H9 (cell line): ENCODE data around the gene TJP3. TPM values are rescaled to one million over a fixed set of nuclear protein-coding genes. Genes with fewer than 3 reads are reported as not detected.
A peak's percentile ranks its signal among the peaks of the same experiment; 100 is the strongest.

Source experiments
- DNase-seq: peaks from one replicate; pipeline ENCODE4 v3.0.0-alpha.2; 2017
- H2AFZ ChIP-seq: one replicate; pipeline ENCODE4 v1.6.1; 2013; ENCODE audit warnings: mild to moderate bottlenecking, low read length, control low read depth, moderate library complexity
- H2AK5ac ChIP-seq: 2 replicates; pipeline ENCODE4 v1.6.1; 2013; ENCODE audit warnings: low read length, control low read depth, mixed read lengths; ENCODE audit not compliant: insufficient read length
- H2BK120ac ChIP-seq: one replicate; pipeline ENCODE4 v1.6.1; 2013; ENCODE audit warnings: low read depth, mild to moderate bottlenecking, low read length, control low read depth, inconsistent platforms; ENCODE audit not compliant: poor library complexity, severe bottlenecking
- H2BK12ac ChIP-seq: 2 replicates; pipeline ENCODE4 v1.6.1; 2013; ENCODE audit warnings: low read length, control low read depth, mixed read lengths, low read depth; ENCODE audit not compliant: insufficient read length
- H2BK15ac ChIP-seq: 2 replicates; pipeline ENCODE4 v1.6.1; 2013; ENCODE audit warnings: low read depth, low read length, control low read depth
- H2BK20ac ChIP-seq: one replicate; pipeline ENCODE4 v1.6.1; 2013; ENCODE audit warnings: low read depth, mild to moderate bottlenecking, low read length, control low read depth, inconsistent platforms; ENCODE audit not compliant: poor library complexity, severe bottlenecking
- H2BK5ac ChIP-seq: 2 replicates; pipeline ENCODE4 v1.6.1; 2013; ENCODE audit warnings: low read length, control low read depth, mixed read lengths; ENCODE audit not compliant: insufficient read length
- H3K14ac ChIP-seq: 2 replicates; pipeline ENCODE4 v1.6.1; 2013; ENCODE audit warnings: low read length, control low read depth; ENCODE audit not compliant: insufficient read depth
- H3K18ac ChIP-seq: 2 replicates; pipeline ENCODE4 v1.6.1; 2013; ENCODE audit warnings: low read depth, mild to moderate bottlenecking, mixed read lengths, low read length, control low read depth; ENCODE audit not compliant: insufficient read length
- H3K23ac ChIP-seq: 2 replicates; pipeline ENCODE4 v1.6.1; 2013; ENCODE audit warnings: low read length, control low read depth, mixed read lengths, low read depth; ENCODE audit not compliant: insufficient read length
- H3K23me2 ChIP-seq: 2 replicates; pipeline ENCODE4 v1.6.1; 2013; ENCODE audit warnings: low read depth, mild to moderate bottlenecking, mixed read lengths, low read length, control low read depth; ENCODE audit not compliant: insufficient read length, poor library complexity, severe bottlenecking
- H3K27ac ChIP-seq: 2 replicates; pipeline ENCODE4 v1.5.1; 2013; ENCODE audit warnings: low read length, control low read depth, mixed read lengths, low read depth; ENCODE audit not compliant: insufficient read length
- H3K27me3 ChIP-seq: 2 replicates; pipeline ENCODE4 v1.6.1; 2013; ENCODE audit warnings: low read length, control low read depth, inconsistent platforms; ENCODE audit not compliant: insufficient read depth
- H3K4ac ChIP-seq: 2 replicates; pipeline ENCODE4 v1.6.1; 2013; ENCODE audit warnings: low read depth, mild to moderate bottlenecking, control low read depth, inconsistent platforms, low read length, moderate library complexity
- H3K4me1 ChIP-seq: 2 replicates; pipeline ENCODE4 v1.6.1; 2013; ENCODE audit warnings: low read length, control low read depth, inconsistent platforms; ENCODE audit not compliant: insufficient read depth
- H3K4me2 ChIP-seq: 2 replicates; pipeline ENCODE4 v1.6.1; 2013; ENCODE audit warnings: low read length, control low read depth, mixed read lengths; ENCODE audit not compliant: insufficient read length, insufficient read depth
- H3K56ac ChIP-seq: 2 replicates; pipeline ENCODE4 v1.6.1; 2013; ENCODE audit warnings: low read depth, mild to moderate bottlenecking, mixed read lengths, low read length, control low read depth; ENCODE audit not compliant: insufficient read length
- H3K79me1 ChIP-seq: 2 replicates; pipeline ENCODE4 v1.6.1; 2013; ENCODE audit warnings: low read depth, mild to moderate bottlenecking, moderate library complexity, low read length, control low read depth, inconsistent platforms; ENCODE audit not compliant: insufficient read depth, poor library complexity, severe bottlenecking
- H3K79me2 ChIP-seq: 2 replicates; pipeline ENCODE4 v1.6.1; 2013; ENCODE audit warnings: low read length, control low read depth, inconsistent platforms; ENCODE audit not compliant: insufficient read depth
- H3K9ac ChIP-seq: 2 replicates; pipeline ENCODE4 v1.6.1; 2013; ENCODE audit warnings: low read length, control low read depth, mixed read lengths; ENCODE audit not compliant: insufficient read length; ENCODE audit errors: extremely low read depth
- H3K9me3 ChIP-seq: one replicate; pipeline ENCODE4 v1.6.1; 2013; ENCODE audit warnings: low read depth, low read length, inconsistent platforms; ENCODE audit not compliant: control insufficient read depth
- H3T11ph ChIP-seq: one replicate; pipeline ENCODE4 v1.6.1; 2013; ENCODE audit warnings: mild to moderate bottlenecking, low read length, control low read depth, inconsistent platforms
- H4K20me1 ChIP-seq: one replicate; pipeline ENCODE4 v1.6.1; 2013; ENCODE audit not compliant: control insufficient read depth, insufficient read length, insufficient read depth
- H4K5ac ChIP-seq: 2 replicates; pipeline ENCODE4 v1.6.1; 2013; ENCODE audit warnings: low read depth, mild to moderate bottlenecking, mixed read lengths, low read length, control low read depth; ENCODE audit not compliant: insufficient read length
- H4K8ac ChIP-seq: replicated peaks from 2 replicates; pipeline ENCODE4 v1.6.1; 2013; ENCODE audit warnings: low read length, control low read depth, mixed read lengths, low read depth; ENCODE audit not compliant: insufficient read length
- H4K91ac ChIP-seq: 2 replicates; pipeline ENCODE4 v1.6.1; 2013; ENCODE audit warnings: low read depth, mild to moderate bottlenecking, moderate library complexity, mixed read lengths, low read length, control low read depth; ENCODE audit not compliant: insufficient read length
- H3K27ac Mint-ChIP-seq, 3 experiments: 2 replicates in 2 of 3; 3 replicates in 1 of 3; pipeline ENCODE4 v1.8.0; 2020 to 2021; ENCODE audit warnings: mixed read lengths in 3 of 3, mild to moderate bottlenecking in 1 of 3, moderate library complexity in 1 of 3
- H3K27me3 Mint-ChIP-seq: 2 replicates; pipeline ENCODE4 v1.8.0; 2021; ENCODE audit warnings: low read depth, mild to moderate bottlenecking, moderate library complexity, mixed read lengths
- H3K36me3 Mint-ChIP-seq, 3 experiments: 2 replicates in 2 of 3; 3 replicates in 1 of 3; pipeline ENCODE4 v1.8.0; 2020 to 2021; ENCODE audit warnings: low read depth in 3 of 3, mixed read lengths in 3 of 3; ENCODE audit not compliant: insufficient read depth in 1 of 3
- H3K4me1 Mint-ChIP-seq, 2 experiments: 2 replicates each; pipeline ENCODE4 v1.8.0; 2020; ENCODE audit warnings: mixed read lengths in 2 of 2
- H3K4me3 Mint-ChIP-seq, 2 experiments: 2 replicates in 1 of 2; 3 replicates in 1 of 2; pipeline ENCODE4 v1.8.0; 2020 to 2021; ENCODE audit warnings: mild to moderate bottlenecking in 2 of 2, mixed read lengths in 2 of 2, moderate library complexity in 1 of 2
- H3K9me3 Mint-ChIP-seq, 2 experiments: 2 replicates in 1 of 2; 3 replicates in 1 of 2; pipeline ENCODE4 v1.8.0; 2020; ENCODE audit warnings: mild to moderate bottlenecking in 2 of 2, mixed read lengths in 2 of 2, moderate library complexity in 1 of 2
- WGBS: extraction: QIAGEN DNeasy Blood & Tissue Kit; methylation state at CpG from one replicate; pipeline ENCODE4 v1.1.7; 2013; ENCODE audit warnings: missing lambda C conversion rate, low lambda C conversion rate, mixed read lengths; ENCODE audit not compliant: insufficient read length; ENCODE audit errors: extremely low coverage; 5-methylcytosine and 5-hydroxymethylcytosine counted together
- total RNA-seq: library from RNA; stranded (reverse); gene quantifications from 2 replicates; pipeline ENCODE4 v1.2.1, GENCODE V29; 2021
- TF ChIP-seq, protein P1 (sequence below): fragments of 200-600 bp; sonication (generic); conservative IDR thresholded peaks from 3 replicates; pipeline ENCODE4 v1.8.0; 2021; ENCODE audit warnings: antibody characterized with exemption, mild to moderate bottlenecking

Gene TJP3
- total RNA-seq, 1 experiment from 2014 or later = 27.3 TPM

DNA sequence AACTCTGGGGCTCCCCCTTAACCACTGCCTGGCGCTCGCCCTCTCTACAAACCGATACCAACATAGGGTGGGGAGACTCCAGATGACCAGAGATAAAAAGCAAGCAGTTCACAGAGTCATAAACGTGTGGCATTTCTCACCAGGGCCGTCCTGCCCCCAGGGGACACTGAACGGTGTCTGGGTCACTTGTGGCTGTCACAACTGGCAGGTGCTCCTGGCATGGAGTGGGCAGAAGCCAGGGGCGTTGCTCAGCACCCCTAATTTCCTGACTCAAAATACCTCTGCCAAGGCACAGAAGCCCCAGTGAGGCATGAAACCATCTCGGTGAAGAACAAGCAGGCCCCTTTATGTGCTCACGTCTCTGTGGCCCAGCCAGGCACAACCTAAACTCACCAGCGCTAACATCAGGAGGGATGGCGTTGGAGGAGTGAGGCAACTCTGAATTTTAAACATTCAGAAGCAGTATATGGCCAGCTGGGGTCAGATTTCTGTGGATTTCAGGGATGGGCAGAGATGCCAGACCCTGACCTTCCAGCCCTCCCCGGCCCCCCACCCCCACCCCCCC lies 9.7 kb upstream of the TJP3 start:
- Histone ChIP-seq H3K79me2 (peaks cover 16% of the 10 kb centered on the region; the same call in 1 of the 2 replicates), H3K9me3 (no peaks in the 10 kb centered on the region), H2BK5ac (no peak overlapping the region), H4K8ac (no peak overlapping the region), H3K4me2 (no peak overlapping the region), H3K14ac (no peak overlapping the region), H2BK120ac (no peak overlapping the region), H3T11ph (no peak overlapping the region), H3K56ac (no peak overlapping the region), H4K91ac (no peak overlapping the region), H2AK5ac (no peak overlapping the region), H4K20me1 (no peaks in the 10 kb centered on the region), H2BK15ac (no peak overlapping the region), H4K5ac (no peak overlapping the region), H3K4me1 (no peaks in the 10 kb centered on the region; the same call in 1 of the 2 replicates), H3K79me1 (no peaks in the 10 kb centered on the region), H3K4ac (no peak overlapping the region), H3K23me2 (peaks cover 8% of the 10 kb centered on the region), H3K9ac (no peak overlapping the region), H2AFZ (no peak overlapping the region), H2BK12ac (no peak overlapping the region), H2BK20ac (no peak overlapping the region), H3K27me3 (no peaks in the 10 kb centered on the region), H3K27ac (no peak overlapping the region), H3K18ac (no peak overlapping the region), H3K23ac (no peak overlapping the region)
- TF ChIP-seq, protein P1, sequence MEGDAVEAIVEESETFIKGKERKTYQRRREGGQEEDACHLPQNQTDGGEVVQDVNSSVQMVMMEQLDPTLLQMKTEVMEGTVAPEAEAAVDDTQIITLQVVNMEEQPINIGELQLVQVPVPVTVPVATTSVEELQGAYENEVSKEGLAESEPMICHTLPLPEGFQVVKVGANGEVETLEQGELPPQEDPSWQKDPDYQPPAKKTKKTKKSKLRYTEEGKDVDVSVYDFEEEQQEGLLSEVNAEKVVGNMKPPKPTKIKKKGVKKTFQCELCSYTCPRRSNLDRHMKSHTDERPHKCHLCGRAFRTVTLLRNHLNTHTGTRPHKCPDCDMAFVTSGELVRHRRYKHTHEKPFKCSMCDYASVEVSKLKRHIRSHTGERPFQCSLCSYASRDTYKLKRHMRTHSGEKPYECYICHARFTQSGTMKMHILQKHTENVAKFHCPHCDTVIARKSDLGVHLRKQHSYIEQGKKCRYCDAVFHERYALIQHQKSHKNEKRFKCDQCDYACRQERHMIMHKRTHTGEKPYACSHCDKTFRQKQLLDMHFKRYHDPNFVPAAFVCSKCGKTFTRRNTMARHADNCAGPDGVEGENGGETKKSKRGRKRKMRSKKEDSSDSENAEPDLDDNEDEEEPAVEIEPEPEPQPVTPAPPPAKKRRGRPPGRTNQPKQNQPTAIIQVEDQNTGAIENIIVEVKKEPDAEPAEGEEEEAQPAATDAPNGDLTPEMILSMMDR = no peak
- Mint-ChIP-seq H3K4me1 (peaks cover 0 to 10% of the 10 kb centered on the region in 2 experiments; a peak in 2 of 4 replicates), H3K27ac (no peak overlapping the region; a peak in 1 of 7 replicates), H3K27me3 (no peaks in the 10 kb centered on the region), H3K9me3 (no peaks in the 10 kb centered on the region; a peak in 2 of 5 replicates), H3K4me3 (peak overlapping the region; percentile 38 to 63; a peak in 3 of 5 replicates), H3K36me3 (peaks cover 0 to 4% (median 0%) of the 10 kb centered on the region in 3 experiments; a peak in 2 of 7 replicates)
- DNase-seq = no peak
- WGBS = no CpG with 5 or more reads among the region's 12 CpGs
